ENCODE measurements around the gene NT5DC1.

Gene NT5DC1

GRCh38 chr6:116100419-116101301 is at the start of gene NT5DC1:
NT5DC1 (plus strand) TSS chr6:116100853; CDS start chr6:116100931, 78 bp downstream.
- DNase-seq: peak; percentile 87

GRCh38 chr6:116051244-116051643 is 49.4 kb upstream of the NT5DC1 start:
- no peak for DNase-seq

GRCh38 chr6:116055513-116055912 is 45.1 kb upstream of the NT5DC1 start:
- no peak for DNase-seq

GRCh38 chr6:116057766-116058165 is 42.9 kb upstream of the NT5DC1 start:
- no peak for DNase-seq

GRCh38 chr6:116059713-116060571 is 40.7 kb upstream of the NT5DC1 start:
- no peak for DNase-seq

GRCh38 chr6:116060572-116061283 is 39.9 kb upstream of the NT5DC1 start, which contains the start of gene FRK:
FRK (minus strand) TSS chr6:116060891; CDS start chr6:116060311, 580 bp downstream.
- DNase-seq: no peak

GRCh38 chr6:116062496-116062895 is 38.2 kb upstream of the NT5DC1 start:
- DNase-seq: no peak

GRCh38 chr6:116064666-116065065 is 36.0 kb upstream of the NT5DC1 start:
- no peak for DNase-seq

GRCh38 chr6:116066789-116067188 is 33.9 kb upstream of the NT5DC1 start:
- DNase-seq: no peak

GRCh38 chr6:116070101-116070500 is 30.6 kb upstream of the NT5DC1 start:
- no peak for DNase-seq

- DNase-seq: no peak
Measured at GRCh38 chr6:116070616-116071389, 29.9 kb upstream of the NT5DC1 start.

- no peak for DNase-seq
Measured at GRCh38 chr6:116072368-116072767, 28.3 kb upstream of the NT5DC1 start.

- no peak for DNase-seq
Measured at GRCh38 chr6:116073765-116074440, 26.8 kb upstream of the NT5DC1 start.

- DNase-seq: no peak
Measured at GRCh38 chr6:116074732-116075390, 25.8 kb upstream of the NT5DC1 start.

GRCh38 chr6:116078522-116078921 is 22.1 kb upstream of the NT5DC1 start:
- DNase-seq: no peak

GRCh38 chr6:116078945-116079344 is 21.7 kb upstream of the NT5DC1 start:
- no peak for DNase-seq

GRCh38 chr6:116083052-116083451 is 17.6 kb upstream of the NT5DC1 start:
- DNase-seq: no peak

GRCh38 chr6:116084284-116084683 is 16.4 kb upstream of the NT5DC1 start:
- DNase-seq: no peak

- no peak for DNase-seq
Measured at GRCh38 chr6:116087437-116088027, 13.1 kb upstream of the NT5DC1 start.

GRCh38 chr6:116088946-116089345 is 11.7 kb upstream of the NT5DC1 start:
- DNase-seq: no peak

- no peak for DNase-seq
Measured at GRCh38 chr6:116090251-116090650, 10.4 kb upstream of the NT5DC1 start.

Data from NCI-H2171 (cell line).